ENCODE measurements around the gene RAP1A.

RAP1A gene

DNA sequence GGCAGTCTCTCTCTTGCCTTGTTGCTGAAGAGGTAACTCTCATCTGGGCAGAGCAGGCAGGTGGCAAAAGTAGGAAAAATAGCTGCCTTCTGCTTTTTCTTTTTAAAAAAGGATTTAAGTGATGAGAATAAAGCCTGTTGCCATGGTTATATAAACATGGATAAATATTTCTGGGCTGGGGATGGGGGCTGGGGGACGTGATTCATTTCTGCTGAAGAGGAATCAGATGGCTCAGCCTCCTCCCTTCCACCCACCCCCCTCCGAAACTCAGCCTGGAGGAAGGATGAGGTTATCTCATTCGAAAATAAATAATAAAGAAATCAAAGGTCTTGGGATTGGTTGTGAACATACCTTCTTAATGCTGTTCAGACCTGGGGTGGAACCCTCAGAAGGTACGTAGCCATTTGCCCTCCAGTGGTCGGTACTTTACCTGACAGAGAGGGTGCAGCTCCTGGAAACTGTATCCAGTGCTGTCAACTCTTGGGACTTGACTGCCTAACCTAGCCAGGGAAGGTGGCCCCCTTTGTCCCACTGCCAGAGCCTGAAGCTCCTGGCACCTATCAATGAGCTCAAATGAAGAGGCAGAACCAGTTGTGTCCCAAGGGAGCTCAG lies 123.5 kb downstream of the RAP1A start:
- H3K79me2 ChIP-seq (ENCODE audit: insufficient read depth, low read length): no peaks in the 10 kb centered on the region
- no peak overlapping the region for H2AFZ ChIP-seq (ENCODE audit: low read length)
- H4K20me1 ChIP-seq (ENCODE audit: insufficient read depth, low read length, poor library complexity, severe bottlenecking): no peaks in the 10 kb centered on the region
- no peak overlapping the region for H3K9ac ChIP-seq (ENCODE audit: low read depth, low read length, poor library complexity, severe bottlenecking)
- H3K9me2 ChIP-seq (replicated peaks; ENCODE audit: low read depth, low read length): no peaks in the 10 kb centered on the region
- H3F3A ChIP-seq (ENCODE audit: low read depth): no peaks in the 10 kb centered on the region
- H3K4me1 ChIP-seq (ENCODE audit: insufficient read depth, low read length, poor library complexity, severe bottlenecking): peaks cover 16% of the 10 kb centered on the region
- no peaks in the 10 kb centered on the region for H3K36me3 ChIP-seq (ENCODE audit: insufficient read depth, low read length)
- H3K4me3 ChIP-seq (ENCODE audit: low read length, poor library complexity, severe bottlenecking): no peak overlapping the region
- H3K27me3 ChIP-seq (ENCODE audit: insufficient read depth, low read length, poor library complexity, severe bottlenecking): no peaks in the 10 kb centered on the region
- no peak overlapping the region for H3K4me2 ChIP-seq (ENCODE audit: low read depth, low read length, poor library complexity, severe bottlenecking)
- TF ChIP-seq, protein P1, sequence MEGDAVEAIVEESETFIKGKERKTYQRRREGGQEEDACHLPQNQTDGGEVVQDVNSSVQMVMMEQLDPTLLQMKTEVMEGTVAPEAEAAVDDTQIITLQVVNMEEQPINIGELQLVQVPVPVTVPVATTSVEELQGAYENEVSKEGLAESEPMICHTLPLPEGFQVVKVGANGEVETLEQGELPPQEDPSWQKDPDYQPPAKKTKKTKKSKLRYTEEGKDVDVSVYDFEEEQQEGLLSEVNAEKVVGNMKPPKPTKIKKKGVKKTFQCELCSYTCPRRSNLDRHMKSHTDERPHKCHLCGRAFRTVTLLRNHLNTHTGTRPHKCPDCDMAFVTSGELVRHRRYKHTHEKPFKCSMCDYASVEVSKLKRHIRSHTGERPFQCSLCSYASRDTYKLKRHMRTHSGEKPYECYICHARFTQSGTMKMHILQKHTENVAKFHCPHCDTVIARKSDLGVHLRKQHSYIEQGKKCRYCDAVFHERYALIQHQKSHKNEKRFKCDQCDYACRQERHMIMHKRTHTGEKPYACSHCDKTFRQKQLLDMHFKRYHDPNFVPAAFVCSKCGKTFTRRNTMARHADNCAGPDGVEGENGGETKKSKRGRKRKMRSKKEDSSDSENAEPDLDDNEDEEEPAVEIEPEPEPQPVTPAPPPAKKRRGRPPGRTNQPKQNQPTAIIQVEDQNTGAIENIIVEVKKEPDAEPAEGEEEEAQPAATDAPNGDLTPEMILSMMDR (conservative IDR thresholded peaks at IDR 0.05; ENCODE audit: low read length): no peak
- TF ChIP-seq EZH2phosphoT487 (IDR thresholded peaks at IDR 0.05; ENCODE audit: borderline replicate concordance): no peak
- no peaks in the 10 kb centered on the region for H3K9me3 ChIP-seq (ENCODE audit: insufficient read depth, low read depth, low read length)

DNA sequence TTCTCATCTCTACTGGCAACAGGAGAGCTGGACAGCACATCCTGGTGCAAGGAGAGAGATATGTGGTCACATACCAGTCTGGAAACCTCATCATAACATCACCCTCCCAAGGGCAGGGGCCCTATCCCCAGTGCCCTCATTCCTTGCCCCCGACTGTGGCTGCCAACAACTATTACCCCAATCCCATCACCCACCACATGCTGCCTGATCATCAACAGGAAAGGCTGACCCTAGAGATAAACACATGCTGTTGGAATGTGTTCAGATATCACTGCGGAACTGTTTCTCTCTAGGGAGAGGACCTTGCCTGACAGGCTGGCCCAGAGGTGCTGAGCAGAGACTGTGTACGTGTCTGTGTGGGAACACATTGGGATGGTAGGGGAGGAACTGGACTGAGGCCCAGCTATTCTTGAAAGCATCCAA lies 124.1 kb downstream of the RAP1A start:
- Histone ChIP-seq H3K9ac (ENCODE audit: low read depth, low read length, poor library complexity, severe bottlenecking) (no peak overlapping the region), H3K4me1 (ENCODE audit: insufficient read depth, low read length, poor library complexity, severe bottlenecking) (peaks cover 10% of the 10 kb centered on the region), H4K20me1 (ENCODE audit: insufficient read depth, low read length, poor library complexity, severe bottlenecking) (no peaks in the 10 kb centered on the region), H3F3A (ENCODE audit: low read depth) (no peaks in the 10 kb centered on the region), H3K4me3 (ENCODE audit: low read length, poor library complexity, severe bottlenecking) (no peak overlapping the region), H3K27me3 (ENCODE audit: insufficient read depth, low read length, poor library complexity, severe bottlenecking) (no peaks in the 10 kb centered on the region), H3K9me3 (ENCODE audit: insufficient read depth, low read depth, low read length) (no peaks in the 10 kb centered on the region), H3K9me2 (replicated peaks; ENCODE audit: low read depth, low read length) (no peaks in the 10 kb centered on the region), H2AFZ (ENCODE audit: low read length) (no peak overlapping the region), H3K79me2 (ENCODE audit: insufficient read depth, low read length) (no peaks in the 10 kb centered on the region), H3K4me2 (ENCODE audit: low read depth, low read length, poor library complexity, severe bottlenecking) (no peak overlapping the region), H3K36me3 (ENCODE audit: insufficient read depth, low read length) (no peaks in the 10 kb centered on the region)
- TF ChIP-seq EZH2phosphoT487 (IDR thresholded peaks at IDR 0.05; ENCODE audit: borderline replicate concordance): no peak
- TF ChIP-seq, protein P1 (conservative IDR thresholded peaks at IDR 0.05; ENCODE audit: low read length): no peak

DNA sequence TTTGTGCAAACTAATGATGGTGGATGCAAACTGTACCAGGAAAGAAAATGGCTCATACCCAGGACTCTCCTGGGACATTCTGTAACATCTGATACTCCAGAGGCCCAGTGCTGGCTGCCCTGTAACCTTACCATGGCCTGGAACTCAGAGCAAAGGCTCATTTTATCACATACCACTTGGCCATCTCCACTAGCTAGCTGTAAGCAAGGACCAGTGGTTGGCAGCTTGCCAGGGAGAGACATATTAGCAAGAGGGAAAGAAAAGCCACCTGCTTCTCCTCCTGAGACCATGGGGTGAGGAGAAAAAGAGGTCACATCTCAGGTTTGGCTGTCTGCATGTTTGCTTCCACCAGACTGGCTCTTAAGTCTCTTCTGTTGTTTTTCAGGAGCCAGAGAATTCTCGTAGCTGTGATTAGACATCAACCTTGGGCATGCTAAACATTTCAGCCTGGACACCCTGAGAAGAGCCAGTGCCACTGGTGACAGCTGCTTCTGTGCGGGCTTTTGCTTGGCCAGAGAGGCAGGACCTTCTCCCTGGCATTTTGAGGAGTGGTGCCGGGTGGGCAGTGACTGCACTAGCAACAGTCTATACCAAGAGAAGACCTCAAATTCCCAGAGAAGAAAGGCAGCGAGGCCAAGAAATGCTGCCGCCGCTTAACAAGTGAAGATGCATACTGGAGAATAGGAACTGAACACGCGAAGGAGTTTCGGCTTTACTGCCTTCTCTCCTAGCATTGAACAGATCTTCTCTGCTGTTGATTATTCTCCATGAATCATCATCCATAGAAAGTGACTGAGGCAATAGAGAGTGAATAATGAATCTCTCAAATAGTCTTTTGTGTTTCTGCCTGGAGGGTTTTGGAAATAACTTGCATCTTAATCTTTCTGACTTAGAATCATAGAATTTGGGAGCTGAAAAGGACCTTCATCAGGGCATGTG lies 126.4 kb downstream of the RAP1A start:
- Histone ChIP-seq H3K9me3 (ENCODE audit: insufficient read depth, low read depth, low read length) (no peaks in the 10 kb centered on the region), H3K27me3 (ENCODE audit: insufficient read depth, low read length, poor library complexity, severe bottlenecking) (no peaks in the 10 kb centered on the region), H2AFZ (ENCODE audit: low read length) (no peak overlapping the region), H3F3A (ENCODE audit: low read depth) (no peaks in the 10 kb centered on the region), H3K36me3 (ENCODE audit: insufficient read depth, low read length) (no peaks in the 10 kb centered on the region), H3K4me3 (ENCODE audit: low read length, poor library complexity, severe bottlenecking) (no peak overlapping the region), H3K4me1 (ENCODE audit: insufficient read depth, low read length, poor library complexity, severe bottlenecking) (no peaks in the 10 kb centered on the region), H3K79me2 (ENCODE audit: insufficient read depth, low read length) (no peaks in the 10 kb centered on the region), H3K9ac (ENCODE audit: low read depth, low read length, poor library complexity, severe bottlenecking) (no peak overlapping the region), H4K20me1 (ENCODE audit: insufficient read depth, low read length, poor library complexity, severe bottlenecking) (no peaks in the 10 kb centered on the region), H3K9me2 (replicated peaks; ENCODE audit: low read depth, low read length) (no peaks in the 10 kb centered on the region), H3K4me2 (ENCODE audit: low read depth, low read length, poor library complexity, severe bottlenecking) (no peak overlapping the region)
- TF ChIP-seq, protein P1 (conservative IDR thresholded peaks at IDR 0.05; ENCODE audit: low read length): no peak
- TF ChIP-seq EZH2phosphoT487 (IDR thresholded peaks at IDR 0.05; ENCODE audit: borderline replicate concordance): no peak
